Effector memory CD4-positive, alpha-beta T cell (primary cell): ENCODE measurements around the gene CCDC146.
"Not testable (repeated sequence)": the region's sequence is repeated elsewhere in the genome, so short reads cannot be mapped to it uniquely, and the experiment has no call there.

Source experiments
- DNase-seq, 3 donors: peaks; one replicate each; pipeline ENCODE4 v3.0.0-alpha.2; 2020
- H3K27ac ChIP-seq: 2 replicates; pipeline ENCODE4 v1.7.0; 2013; ENCODE audit warnings: mild to moderate bottlenecking, low read length, moderate library complexity; ENCODE audit not compliant: insufficient read depth, poor library complexity, severe bottlenecking
- H3K27me3 ChIP-seq: replicated peaks from 2 replicates; pipeline ENCODE4 v1.7.0; 2013; ENCODE audit warnings: mild to moderate bottlenecking, low read length; ENCODE audit not compliant: insufficient read depth, control insufficient read depth, poor library complexity, severe bottlenecking
- H3K36me3 ChIP-seq: 2 replicates; pipeline ENCODE4 v1.7.0; 2013; ENCODE audit warnings: mild to moderate bottlenecking, low read length, moderate library complexity; ENCODE audit not compliant: control insufficient read depth, insufficient read depth
- H3K4me1 ChIP-seq: 2 replicates; pipeline ENCODE4 v1.7.0; 2013; ENCODE audit warnings: low read length, mild to moderate bottlenecking; ENCODE audit not compliant: control insufficient read depth, insufficient read depth, poor library complexity, severe bottlenecking
- H3K4me3 ChIP-seq: 2 replicates; pipeline ENCODE4 v1.7.0; 2013; ENCODE audit warnings: low read length, low read depth, mild to moderate bottlenecking; ENCODE audit not compliant: insufficient read depth, poor library complexity, severe bottlenecking
- H3K9me3 ChIP-seq: 2 replicates; pipeline ENCODE4 v1.7.0; 2013; ENCODE audit warnings: mild to moderate bottlenecking, low read length, moderate library complexity; ENCODE audit not compliant: control insufficient read depth

The CCDC146 gene

GRCh38 chr7:77199013-77199966, 76.9 kb downstream of the CCDC146 start, which contains the start of gene FGL2:
Gene FGL2 (minus strand): TSS chr7:77199819. CDS start chr7:77199793, 26 bp downstream.
- Histone ChIP-seq H3K36me3 (no peaks in the 10 kb centered on the region), H3K27ac (peak within 1 kb of the TSS; percentile 29), H3K4me3 (peak within 1 kb of the TSS; percentile 54)

DNA sequence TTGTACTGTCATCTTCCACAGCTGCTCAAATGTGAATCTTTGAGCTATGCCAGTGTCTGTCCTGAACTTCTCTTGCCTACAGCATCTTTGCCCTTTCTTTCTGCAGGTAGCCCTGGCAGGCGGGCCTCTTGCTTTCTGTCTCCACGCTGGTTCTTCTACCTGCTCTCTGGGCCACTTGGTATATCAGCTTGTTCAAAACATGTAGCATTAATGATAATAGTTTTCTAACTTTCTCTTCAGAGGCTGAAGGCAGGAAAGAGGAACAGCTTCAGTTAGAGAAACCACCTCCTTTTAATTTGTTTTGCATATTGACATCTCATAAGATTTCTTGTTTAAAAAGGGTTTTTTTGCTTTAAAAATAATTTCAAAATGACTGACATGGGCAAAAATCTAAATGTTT, 78.1 kb downstream of the CCDC146 start:
- H3K36me3 ChIP-seq: no peaks in the 10 kb centered on the region
- no peak overlapping the region for H3K27ac ChIP-seq
- H3K4me1 ChIP-seq: peaks cover 7% of the 10 kb centered on the region
- H3K4me3 ChIP-seq: no peak overlapping the region
- no peak for DNase-seq
- H3K27me3 ChIP-seq: no peaks in the 10 kb centered on the region
- no peaks in the 10 kb centered on the region for H3K9me3 ChIP-seq

More at GRCh38 chr7:77199013-77199966, 76.9 kb downstream of the CCDC146 start, which contains the start of gene FGL2:
- H3K4me1 ChIP-seq: peaks cover 7% of the 10 kb centered on the region
- H3K27me3 ChIP-seq: no peaks in the 10 kb centered on the region
- no peaks in the 10 kb centered on the region for H3K9me3 ChIP-seq
- DNase-seq: peak; percentile 6 to 17 (median 16)

DNA sequence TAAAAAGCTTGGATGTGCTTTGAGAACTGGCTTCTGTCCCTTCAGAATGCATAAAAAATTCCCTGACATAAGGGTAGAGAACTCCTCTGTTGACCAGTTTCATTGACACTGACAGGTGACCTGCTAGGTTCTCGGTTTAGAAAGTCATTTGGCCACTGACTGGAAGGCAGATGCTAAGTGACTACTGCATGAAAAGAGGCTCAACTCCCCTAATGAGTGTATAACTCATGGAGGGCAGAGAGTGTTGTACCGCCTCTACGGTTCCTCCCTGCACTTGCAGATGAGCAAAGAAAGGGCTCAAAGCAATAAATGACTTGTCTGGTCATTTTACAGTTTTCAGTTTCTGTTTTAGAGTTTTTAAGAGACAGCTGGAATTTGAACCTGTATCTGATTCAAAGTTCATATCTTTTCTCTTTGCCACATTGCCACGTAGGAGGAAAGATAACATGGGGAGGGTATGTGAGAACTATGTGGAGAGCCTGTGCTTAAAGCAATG, 80.1 kb downstream of the CCDC146 start:
- H3K4me1 ChIP-seq: peaks cover 7% of the 10 kb centered on the region
- no peaks in the 10 kb centered on the region for H3K36me3 ChIP-seq
- H3K4me3 ChIP-seq: no peak overlapping the region
- H3K27ac ChIP-seq: no peak overlapping the region
- H3K27me3 ChIP-seq: no peaks in the 10 kb centered on the region
- DNase-seq: no peak
- no peaks in the 10 kb centered on the region for H3K9me3 ChIP-seq

- Histone ChIP-seq H3K36me3 (no peaks in the 10 kb centered on the region), H3K4me3 (no peak overlapping the region), H3K4me1 (no peaks in the 10 kb centered on the region), H3K27ac (no peak overlapping the region), H3K27me3 (no peaks in the 10 kb centered on the region), H3K9me3 (peaks cover 7% of the 10 kb centered on the region)
- DNase-seq: no peak
Measured at GRCh38 chr7:77205706-77206105, 83.3 kb downstream of the CCDC146 start.

- Histone ChIP-seq H3K27me3 (no peaks in the 10 kb centered on the region), H3K9me3 (peaks cover 7% of the 10 kb centered on the region), H3K4me3 (no peak overlapping the region), H3K4me1 (no peaks in the 10 kb centered on the region), H3K27ac (no peak overlapping the region), H3K36me3 (no peaks in the 10 kb centered on the region)
- DNase-seq: no peak
Measured at GRCh38 chr7:77208416-77208815, 86.0 kb downstream of the CCDC146 start.

GRCh38 chr7:77209479-77210139, 87.2 kb downstream of the CCDC146 start:
- Histone ChIP-seq H3K27me3 (no peaks in the 10 kb centered on the region), H3K36me3 (no peaks in the 10 kb centered on the region)

GRCh38 chr7:77216181-77216845, 93.9 kb downstream of the CCDC146 start:
- H3K4me1 ChIP-seq: no peaks in the 10 kb centered on the region
- no peaks in the 10 kb centered on the region for H3K9me3 ChIP-seq
- H3K36me3 ChIP-seq: no peaks in the 10 kb centered on the region
- no peak overlapping the region for H3K27ac ChIP-seq
- no peak for DNase-seq
- H3K4me3 ChIP-seq: no peak overlapping the region
- no peaks in the 10 kb centered on the region for H3K27me3 ChIP-seq

More at GRCh38 chr7:77209479-77210139, 87.2 kb downstream of the CCDC146 start:
- H3K4me1 ChIP-seq: no peaks in the 10 kb centered on the region
- H3K9me3 ChIP-seq: peaks cover 7% of the 10 kb centered on the region
- H3K27ac ChIP-seq: no peak overlapping the region
- H3K4me3 ChIP-seq: no peak overlapping the region
- DNase-seq: no peak

- Histone ChIP-seq H3K4me3 (no peak overlapping the region), H3K9me3 (no peaks in the 10 kb centered on the region), H3K4me1 (no peaks in the 10 kb centered on the region), H3K36me3 (no peaks in the 10 kb centered on the region), H3K27me3 (no peaks in the 10 kb centered on the region), H3K27ac (no peak overlapping the region)
- DNase-seq: no peak
Measured at GRCh38 chr7:77217474-77218185, 95.2 kb downstream of the CCDC146 start.

- H3K4me3 ChIP-seq, H3K36me3 ChIP-seq, H3K4me1 ChIP-seq, H3K27me3 ChIP-seq, DNase-seq, H3K27ac ChIP-seq, H3K9me3 ChIP-seq: not testable (repeated sequence)
Measured at GRCh38 chr7:77219701-77220331, 97.4 kb downstream of the CCDC146 start.
